Measurements from ENCODE around the gene NEK8.

DNA sequence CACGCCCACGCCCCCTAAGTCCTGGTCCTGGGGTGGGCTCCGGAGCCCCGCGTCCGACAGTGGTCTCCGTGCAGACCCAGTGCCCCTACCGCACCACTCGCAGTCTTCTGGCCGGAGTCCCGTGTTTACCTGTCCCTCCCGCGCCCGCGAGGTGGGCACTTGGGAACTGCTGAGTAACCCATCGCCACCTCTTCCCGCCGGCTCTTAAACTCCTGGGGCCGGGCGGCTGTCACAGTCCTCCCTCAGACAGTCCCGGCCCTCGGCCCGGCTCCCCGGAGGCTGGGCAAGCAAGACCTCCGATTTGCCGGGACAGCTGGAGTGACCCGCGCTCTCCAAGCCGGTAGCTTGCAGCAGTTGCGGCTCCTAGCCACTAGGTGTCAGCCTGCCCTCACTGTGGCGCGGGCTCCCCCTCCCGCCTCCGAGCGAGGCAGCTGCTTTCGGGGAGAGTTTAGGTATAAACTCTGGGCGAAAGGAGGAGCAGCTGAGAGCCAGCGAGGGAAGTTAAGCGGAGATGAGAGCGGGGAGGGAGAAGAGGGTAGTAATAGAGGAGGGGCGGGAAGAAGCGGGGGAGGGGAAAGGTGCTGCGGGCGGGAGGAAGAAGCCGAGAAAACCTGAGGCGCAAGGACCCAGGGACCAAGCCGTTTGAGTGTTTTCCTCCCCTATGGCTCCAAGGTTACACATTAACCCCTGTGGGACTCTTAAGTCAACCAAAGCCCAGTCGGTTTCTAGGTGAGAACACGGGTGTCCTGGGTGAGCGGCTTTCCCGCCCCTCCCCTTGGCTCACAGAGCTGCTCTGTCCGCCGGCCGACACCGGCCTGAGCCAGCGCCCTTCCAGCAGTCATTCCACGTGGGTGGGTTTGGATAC, 1.7 kb upstream of the NEK8 start:
- TF ChIP-seq, protein P1, sequence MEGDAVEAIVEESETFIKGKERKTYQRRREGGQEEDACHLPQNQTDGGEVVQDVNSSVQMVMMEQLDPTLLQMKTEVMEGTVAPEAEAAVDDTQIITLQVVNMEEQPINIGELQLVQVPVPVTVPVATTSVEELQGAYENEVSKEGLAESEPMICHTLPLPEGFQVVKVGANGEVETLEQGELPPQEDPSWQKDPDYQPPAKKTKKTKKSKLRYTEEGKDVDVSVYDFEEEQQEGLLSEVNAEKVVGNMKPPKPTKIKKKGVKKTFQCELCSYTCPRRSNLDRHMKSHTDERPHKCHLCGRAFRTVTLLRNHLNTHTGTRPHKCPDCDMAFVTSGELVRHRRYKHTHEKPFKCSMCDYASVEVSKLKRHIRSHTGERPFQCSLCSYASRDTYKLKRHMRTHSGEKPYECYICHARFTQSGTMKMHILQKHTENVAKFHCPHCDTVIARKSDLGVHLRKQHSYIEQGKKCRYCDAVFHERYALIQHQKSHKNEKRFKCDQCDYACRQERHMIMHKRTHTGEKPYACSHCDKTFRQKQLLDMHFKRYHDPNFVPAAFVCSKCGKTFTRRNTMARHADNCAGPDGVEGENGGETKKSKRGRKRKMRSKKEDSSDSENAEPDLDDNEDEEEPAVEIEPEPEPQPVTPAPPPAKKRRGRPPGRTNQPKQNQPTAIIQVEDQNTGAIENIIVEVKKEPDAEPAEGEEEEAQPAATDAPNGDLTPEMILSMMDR (IDR thresholded peaks at IDR 0.05; ENCODE audit: control extremely low read depth in 1 of 3, insufficient read depth in 1 of 3, low read depth in 1 of 3, low read length in 3 of 3): peak; percentile 98 to 99 (median 99)
- TF ChIP-seq EP300 (IDR thresholded peaks at IDR 0.05; ENCODE audit: borderline replicate concordance in 1 of 2, low read depth in 2 of 2, low read length in 2 of 2): peak in 1 of 2 experiments; percentile 70; a peak in 1 of 3 replicates
- peak; percentile 50; the same call in 1 of the 2 replicates for TF ChIP-seq JUND (IDR thresholded peaks at IDR 0.05; ENCODE audit: low read length)
- peak; percentile 70; the same call in 1 of the 2 replicates for TF ChIP-seq EGR1 (IDR thresholded peaks at IDR 0.05; ENCODE audit: borderline replicate concordance, low read depth, low read length)
- TF ChIP-seq, protein P2, sequence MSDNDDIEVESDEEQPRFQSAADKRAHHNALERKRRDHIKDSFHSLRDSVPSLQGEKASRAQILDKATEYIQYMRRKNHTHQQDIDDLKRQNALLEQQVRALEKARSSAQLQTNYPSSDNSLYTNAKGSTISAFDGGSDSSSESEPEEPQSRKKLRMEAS (IDR thresholded peaks at IDR 0.05): peak; percentile 46; the same call in 1 of the 2 replicates
- TF ChIP-seq BACH1 (IDR thresholded peaks at IDR 0.05; ENCODE audit: low read length): no peak
- TF ChIP-seq POLR2A (IDR thresholded peaks at IDR 0.05; ENCODE audit: control extremely low read depth in 1 of 2, low read depth in 2 of 2, low read length in 2 of 2): peak in 1 of 2 experiments; percentile 69; a peak in 2 of 3 replicates
- TF ChIP-seq RBBP5 (IDR thresholded peaks at IDR 0.05; ENCODE audit: borderline replicate concordance, low read depth, low read length): 0 out of 2 replicates have a peak, but pooled peaks have one; percentile 38
- TF ChIP-seq, protein P3, sequence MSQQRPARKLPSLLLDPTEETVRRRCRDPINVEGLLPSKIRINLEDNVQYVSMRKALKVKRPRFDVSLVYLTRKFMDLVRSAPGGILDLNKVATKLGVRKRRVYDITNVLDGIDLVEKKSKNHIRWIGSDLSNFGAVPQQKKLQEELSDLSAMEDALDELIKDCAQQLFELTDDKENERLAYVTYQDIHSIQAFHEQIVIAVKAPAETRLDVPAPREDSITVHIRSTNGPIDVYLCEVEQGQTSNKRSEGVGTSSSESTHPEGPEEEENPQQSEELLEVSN (IDR thresholded peaks at IDR 0.05): no peak
- TF ChIP-seq SP1 (IDR thresholded peaks at IDR 0.05; ENCODE audit: low read depth, low read length): 0 out of 2 replicates have a peak, but pooled peaks have one; percentile 57
- TF ChIP-seq CREB1 (IDR thresholded peaks at IDR 0.05): peak; percentile 61; the same call in 1 of the 2 replicates
